ENCODE measurements around the gene TBKBP1. TPM values are rescaled to one million over a fixed set of nuclear protein-coding genes. Genes with fewer than 3 reads are reported as not detected.

Gene TBKBP1
- total and polyA plus RNA-seq, 9 of the 15 experiments (the other 6 are each of a cell fraction or from before 2014, with no cell fraction given): 0.03 to 15.6 (median 6.8) TPM

- TF ChIP-seq POLR3A (IDR thresholded peaks at IDR 0.05; ENCODE audit: borderline replicate concordance, extremely low read depth, insufficient read depth, insufficient read length) (no peak), REST (IDR thresholded peaks at IDR 0.05; ENCODE audit: borderline replicate concordance) (peak; percentile 15; the same call in 1 of the 2 replicates), REST (CRISPR knock-in tag; IDR thresholded peaks at IDR 0.05; ENCODE audit: low read depth) (no peak), ZBTB34 (CRISPR knock-in tag; IDR thresholded peaks at IDR 0.05) (no peak), HDAC2 (IDR thresholded peaks at IDR 0.05) (no peak), ZNF785 (CRISPR knock-in tag; IDR thresholded peaks at IDR 0.05) (no peak), HMG20B (CRISPR knock-in tag; IDR thresholded peaks at IDR 0.05) (no peak), TAF9B (IDR thresholded peaks at IDR 0.05; ENCODE audit: partially characterized antibody) (no peak), KDM4B (IDR thresholded peaks at IDR 0.05; ENCODE audit: borderline replicate concordance in 2 of 2, low read depth in 1 of 2) (no peak), PKNOX1 (IDR thresholded peaks at IDR 0.05) (0 out of 2 replicates have a peak, but pooled peaks have one; percentile 21), ZBTB5 (IDR thresholded peaks at IDR 0.05) (no peak), ZBTB1 (CRISPR knock-in tag; IDR thresholded peaks at IDR 0.05; ENCODE audit: borderline replicate concordance, low read depth) (no peak)
These were observed 29.9 kb upstream of the TBKBP1 start (continued) for GRCh38 chr17:47663912-47664623.
